SK-N-MC (cell line): ENCODE results near the gene DNAJC11.

ENCODE experiments used
- DNase-seq: peaks from one replicate; pipeline ENCODE4 v3.0.0-alpha.2; 2011; ENCODE audit warnings: low read depth, low spot score
- H3K27ac ChIP-seq: fragments of 200-600 bp; sonication (generic); 2 replicates; pipeline ENCODE4 v1.5.1; 2016; ENCODE audit warnings: mixed run types
- H3K36me3 ChIP-seq: fragments of 200-600 bp; sonication (generic); 2 replicates; pipeline ENCODE4 v1.6.1; 2017; ENCODE audit warnings: antibody characterized with exemption, low read length, mixed read lengths; ENCODE audit not compliant: insufficient read depth
- H3K4me3 ChIP-seq: fragments of 200-600 bp; sonication (generic); 2 replicates; pipeline ENCODE4 v1.5.1; 2016
- H3K9ac ChIP-seq: fragments of 200-600 bp; sonication (generic); 2 replicates; pipeline ENCODE4 v1.8.0; 2017; ENCODE audit warnings: mixed run types, mixed read lengths; ENCODE audit not compliant: insufficient read length
- H3K9me3 ChIP-seq: fragments of 200-600 bp; sonication (generic); 2 replicates; pipeline ENCODE4 v1.6.1; 2017; ENCODE audit warnings: low read depth, mild to moderate bottlenecking, antibody characterized with exemption, low read length, moderate library complexity, mixed read lengths
- EZH2 ChIP-seq: fragments of 200-600 bp; sonication (generic); IDR thresholded peaks from one replicate; pipeline ENCODE4 v1.6.1; 2017; ENCODE audit warnings: antibody characterized with exemption
- FOXP2 ChIP-seq: optimal IDR thresholded peaks from 2 replicates; pipeline ENCODE3; 2011; ENCODE audit warnings: mild to moderate bottlenecking, moderate library complexity; ENCODE audit not compliant: insufficient read depth; ENCODE audit errors: extremely low read length, control extremely low read depth
- POLR2AphosphoS5 ChIP-seq: IDR thresholded peaks from 2 replicates; pipeline ENCODE4 v1.6.1; 2012; ENCODE audit warnings: mild to moderate bottlenecking, low read depth, low read length, borderline replicate concordance

Gene DNAJC11

GRCh38 chr1:6635161-6635909 lies 66.3 kb downstream of the DNAJC11 start:
- TF ChIP-seq EZH2, result no peak
- TF ChIP-seq FOXP2, result no peak
- TF ChIP-seq POLR2AphosphoS5, result no peak

DNA sequence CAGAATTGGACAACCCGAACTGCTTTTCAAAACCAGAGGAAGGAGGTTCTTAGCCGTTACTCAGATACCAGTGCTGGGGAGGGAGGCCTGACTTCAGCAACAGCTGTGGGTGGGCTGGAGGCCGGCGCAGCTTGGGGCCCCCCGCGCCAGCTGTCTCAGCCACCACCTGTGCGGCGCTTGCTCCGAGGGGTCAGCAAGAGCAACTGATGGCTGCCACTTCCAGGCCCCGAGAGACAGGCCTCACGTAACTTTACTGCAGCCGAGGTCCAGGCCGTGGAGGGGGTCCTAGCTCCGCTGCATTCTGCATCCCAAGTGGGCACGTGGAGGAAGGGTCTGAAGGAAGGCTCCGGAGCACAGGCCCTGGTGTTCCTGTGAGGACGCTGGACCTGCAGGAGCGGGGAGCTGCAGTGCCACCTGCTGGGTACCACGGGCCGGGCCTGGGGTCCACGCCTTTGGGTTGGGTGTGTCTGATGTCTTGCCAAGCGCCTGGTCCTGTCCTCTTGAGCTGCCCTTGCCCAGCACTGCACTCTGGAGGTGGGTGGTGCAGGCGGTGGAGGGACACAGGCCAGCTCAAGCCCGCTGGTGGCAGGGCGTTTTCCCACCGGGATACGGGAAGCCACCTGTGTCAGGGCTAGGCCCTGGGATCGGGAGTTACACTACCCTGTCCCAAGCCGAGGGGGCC lies 67.1 kb downstream of the DNAJC11 start:
- Histone ChIP-seq H3K9ac (no peak overlapping the region), H3K4me3 (no peak overlapping the region), H3K36me3 (peaks cover 65% of the 10 kb centered on the region), H3K9me3 (no peaks in the 10 kb centered on the region), H3K27ac (no peak overlapping the region)
- no peak for TF ChIP-seq FOXP2
- TF ChIP-seq POLR2AphosphoS5, result peak; percentile 40; the same call in 1 of the 2 replicates
- DNase-seq, result no peak

More at GRCh38 chr1:6635161-6635909, 66.3 kb downstream of the DNAJC11 start:
- Histone ChIP-seq H3K27ac (no peak overlapping the region), H3K4me3 (no peak overlapping the region), H3K9me3 (no peaks in the 10 kb centered on the region), H3K9ac (no peak overlapping the region), H3K36me3 (peaks cover 67% of the 10 kb centered on the region)
- DNase-seq, result no peak

GRCh38 chr1:6632588-6633514 lies 68.8 kb downstream of the DNAJC11 start:
- H3K9ac ChIP-seq, result no peak overlapping the region
- no peak overlapping the region for H3K27ac ChIP-seq
- no peak overlapping the region for H3K4me3 ChIP-seq
- no peaks in the 10 kb centered on the region for H3K9me3 ChIP-seq
- no peak; the same call in 1 of the 2 replicates for TF ChIP-seq POLR2AphosphoS5
- no peak for TF ChIP-seq EZH2
- no peak for TF ChIP-seq FOXP2
- DNase-seq, result no peak
- peaks cover 75% of the 10 kb centered on the region for H3K36me3 ChIP-seq

DNA sequence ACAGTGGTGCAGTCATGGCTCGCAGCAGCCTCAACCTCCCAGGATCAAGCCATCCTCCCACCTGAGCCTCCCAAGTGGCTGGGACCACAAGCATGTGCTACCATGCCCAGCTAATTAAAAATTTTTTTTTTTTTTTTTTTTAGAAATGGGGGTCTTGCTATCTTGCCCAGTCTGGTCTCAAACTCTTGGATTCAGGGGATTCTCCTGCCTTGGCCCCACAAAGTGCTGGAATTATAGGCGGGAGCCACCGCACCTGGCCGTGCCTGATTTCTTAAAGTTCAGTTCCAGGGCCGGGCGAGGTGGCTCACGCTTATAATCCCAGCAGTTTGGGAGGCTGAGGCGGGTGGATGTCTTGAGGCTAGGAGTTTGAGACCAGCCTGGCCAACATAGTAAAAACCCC lies 70.6 kb downstream of the DNAJC11 start:
- Histone ChIP-seq H3K4me3 (no peak overlapping the region), H3K27ac (no peak overlapping the region), H3K9ac (no peak overlapping the region), H3K36me3 (peaks cover 67% of the 10 kb centered on the region), H3K9me3 (no peaks in the 10 kb centered on the region)
- no peak for TF ChIP-seq FOXP2
- TF ChIP-seq POLR2AphosphoS5, result no peak
- no peak for TF ChIP-seq EZH2
- no peak for DNase-seq

DNA sequence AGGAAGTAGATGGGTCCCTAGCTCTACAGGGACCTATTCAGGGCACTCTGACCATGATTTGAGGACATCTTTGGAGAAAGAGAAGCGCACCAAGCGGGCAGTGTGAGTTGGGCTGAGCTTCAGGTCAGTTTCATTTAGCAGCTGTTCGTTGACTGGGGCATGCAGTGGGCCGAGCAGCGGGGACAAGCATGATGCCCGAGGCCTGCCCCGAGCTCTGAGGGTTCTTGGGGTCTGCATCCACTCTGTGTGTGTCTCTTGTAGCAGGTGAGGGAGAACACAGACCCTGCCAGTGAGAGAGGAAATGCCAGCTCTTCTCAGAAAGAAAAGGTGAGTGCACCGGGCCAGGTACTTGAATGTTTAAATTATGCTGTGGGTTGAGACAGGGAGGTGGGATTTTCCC lies 71.6 kb downstream of the DNAJC11 start:
- Histone ChIP-seq H3K36me3 (peaks cover 59% of the 10 kb centered on the region), H3K4me3 (no peak overlapping the region), H3K27ac (no peak overlapping the region), H3K9ac (no peak overlapping the region), H3K9me3 (no peaks in the 10 kb centered on the region)
- DNase-seq, result no peak
- no peak for TF ChIP-seq FOXP2
- TF ChIP-seq POLR2AphosphoS5, result no peak
- no peak for TF ChIP-seq EZH2

DNA sequence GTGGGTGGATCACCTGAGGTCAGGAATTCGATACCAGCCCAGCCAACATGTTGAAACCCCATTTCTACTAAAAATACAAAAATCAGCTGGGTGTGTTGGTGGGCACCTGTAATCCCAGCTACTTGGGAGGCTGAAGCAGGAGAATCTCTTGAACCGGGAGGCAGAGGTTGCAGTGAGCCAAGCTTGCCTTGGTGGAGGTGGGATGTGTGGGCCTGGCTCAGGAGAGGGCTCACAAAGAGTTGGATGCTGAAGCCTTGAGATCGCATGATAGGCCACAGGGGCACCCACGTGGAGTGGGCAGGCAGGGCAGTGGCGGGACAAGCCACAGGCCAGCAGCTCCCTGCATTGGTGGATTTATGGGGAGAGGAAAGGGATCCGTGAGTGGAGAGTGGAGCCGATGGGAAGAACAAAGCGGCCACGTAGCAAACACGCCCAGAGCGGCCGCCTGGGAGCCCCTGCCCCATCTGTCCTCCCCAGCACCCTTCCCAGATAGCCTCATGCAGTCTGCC lies 72.6 kb downstream of the DNAJC11 start:
- DNase-seq, result no peak
- H3K9ac ChIP-seq, result no peak overlapping the region
- H3K9me3 ChIP-seq, result no peaks in the 10 kb centered on the region
- H3K4me3 ChIP-seq, result no peak overlapping the region
- TF ChIP-seq EZH2 (no peak), POLR2AphosphoS5 (no peak), FOXP2 (no peak)
- no peak overlapping the region for H3K27ac ChIP-seq
- peaks cover 49% of the 10 kb centered on the region for H3K36me3 ChIP-seq

GRCh38 chr1:6627841-6628545 lies 73.6 kb downstream of the DNAJC11 start:
- Histone ChIP-seq H3K4me3 (no peak overlapping the region), H3K27ac (no peak overlapping the region), H3K36me3 (peaks cover 47% of the 10 kb centered on the region), H3K9me3 (no peaks in the 10 kb centered on the region), H3K9ac (no peak overlapping the region)
- TF ChIP-seq EZH2, result no peak
- no peak for TF ChIP-seq POLR2AphosphoS5
- TF ChIP-seq FOXP2, result no peak
- no peak for DNase-seq

DNA sequence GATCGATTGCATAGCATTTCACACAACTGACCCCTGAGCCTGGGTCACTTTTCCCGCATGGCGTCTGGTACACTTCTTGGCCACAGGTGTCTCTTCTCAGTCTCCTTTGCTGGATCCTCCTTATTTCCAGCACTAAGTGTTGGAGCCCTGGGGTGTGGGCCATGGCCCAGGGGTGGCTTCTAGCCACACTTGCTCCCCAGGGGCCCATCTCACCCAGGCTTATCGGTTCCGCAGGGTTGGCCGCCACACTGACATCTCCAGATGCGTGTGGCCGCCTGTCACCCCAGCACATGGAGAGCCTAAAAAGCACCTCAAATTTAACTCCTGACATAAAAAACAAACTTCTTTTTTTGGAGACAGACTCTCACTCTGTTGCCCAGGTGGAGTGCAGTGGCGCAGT lies 74.6 kb downstream of the DNAJC11 start:
- no peak for TF ChIP-seq FOXP2
- TF ChIP-seq EZH2, result no peak
- no peak for TF ChIP-seq POLR2AphosphoS5
- H3K27ac ChIP-seq, result no peak overlapping the region
- H3K36me3 ChIP-seq, result peaks cover 47% of the 10 kb centered on the region
- H3K9ac ChIP-seq, result no peak overlapping the region
- H3K4me3 ChIP-seq, result no peak overlapping the region
- no peaks in the 10 kb centered on the region for H3K9me3 ChIP-seq
- no peak for DNase-seq
